ENCODE data around the gene FIBIN.
"Not testable (repeated sequence)": the region's sequence is repeated elsewhere in the genome, so short reads cannot be mapped to it uniquely, and the experiment has no call there.

FIBIN gene

DNA sequence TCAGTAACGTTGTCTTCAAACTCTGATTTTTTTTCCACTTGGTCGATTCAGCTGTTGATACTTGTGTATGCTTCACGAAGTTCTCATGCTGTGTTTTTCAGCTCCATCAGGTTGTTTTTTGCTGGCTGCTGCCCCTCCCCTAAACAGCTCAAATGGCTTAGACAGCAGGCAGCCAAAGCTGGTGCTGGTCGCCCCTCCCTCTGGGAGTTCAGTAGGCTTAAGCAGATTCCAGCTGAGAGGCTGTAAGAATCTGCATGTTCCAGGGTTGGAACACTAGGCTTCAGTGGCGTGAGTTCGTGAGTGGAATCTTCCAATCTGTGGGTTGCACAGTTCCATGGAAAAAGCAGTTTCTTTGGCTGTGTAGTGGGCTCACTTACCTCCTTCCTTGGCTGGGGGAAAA is 10.3 kb upstream of the FIBIN start:
- no peak for DNase-seq

DNA sequence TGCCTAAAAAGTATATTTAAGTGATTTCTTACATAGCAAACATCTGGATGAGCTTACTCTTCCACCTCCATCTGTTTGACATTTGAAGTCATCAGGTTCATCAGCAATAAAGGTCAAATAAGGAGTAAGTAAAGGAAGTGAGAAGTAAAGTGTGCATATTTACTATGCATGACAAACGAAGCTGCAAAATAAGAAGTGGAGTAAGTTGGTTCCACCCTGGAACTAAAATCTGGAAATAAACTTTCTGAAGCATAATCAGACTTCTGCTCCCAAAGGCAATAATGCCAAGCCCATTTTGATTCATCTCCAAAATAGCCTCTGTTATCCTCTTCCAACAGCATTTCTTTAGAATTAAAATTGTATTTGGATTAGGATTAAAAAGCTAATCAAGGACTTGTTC is 8.4 kb upstream of the FIBIN start:
- DNase-seq, result no peak

DNA sequence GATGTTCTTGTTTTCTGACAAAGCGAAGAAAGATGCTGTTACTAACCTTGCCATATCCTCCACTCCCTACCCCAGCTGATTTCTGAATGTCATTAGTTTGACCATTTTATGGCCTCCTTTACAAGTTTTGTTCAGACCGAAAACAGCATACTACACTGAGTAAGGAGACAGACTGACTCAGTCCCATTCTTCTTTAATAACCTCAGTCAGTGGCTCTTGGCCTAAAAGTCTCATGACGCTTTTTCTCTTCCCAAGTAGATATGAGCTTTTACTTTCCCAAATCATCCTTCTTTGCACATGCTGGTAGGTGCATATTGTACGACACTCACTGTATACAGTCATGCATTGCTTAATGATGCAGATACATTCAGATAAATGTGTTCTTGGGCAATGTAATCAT is 8.0 kb upstream of the FIBIN start:
- DNase-seq, result no peak

DNA sequence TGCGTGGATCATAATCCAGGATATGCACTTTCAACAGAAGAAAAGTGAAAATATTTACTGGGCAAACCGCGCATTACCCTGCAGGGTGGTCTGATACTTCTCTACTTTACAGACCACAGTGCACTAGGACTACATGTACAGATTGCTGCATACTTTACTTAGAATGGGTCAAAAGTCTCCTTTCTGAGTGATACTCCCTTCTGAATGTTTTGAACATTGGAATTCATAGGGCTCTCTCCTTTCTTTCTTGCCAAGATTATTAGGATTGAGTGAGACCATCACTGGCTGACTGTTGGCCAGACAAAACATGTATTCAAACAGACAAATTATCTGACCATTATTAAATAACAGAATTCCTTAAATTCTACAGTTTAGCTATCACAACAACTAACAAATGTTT is 6.6 kb upstream of the FIBIN start:
- DNase-seq, result no peak

DNA sequence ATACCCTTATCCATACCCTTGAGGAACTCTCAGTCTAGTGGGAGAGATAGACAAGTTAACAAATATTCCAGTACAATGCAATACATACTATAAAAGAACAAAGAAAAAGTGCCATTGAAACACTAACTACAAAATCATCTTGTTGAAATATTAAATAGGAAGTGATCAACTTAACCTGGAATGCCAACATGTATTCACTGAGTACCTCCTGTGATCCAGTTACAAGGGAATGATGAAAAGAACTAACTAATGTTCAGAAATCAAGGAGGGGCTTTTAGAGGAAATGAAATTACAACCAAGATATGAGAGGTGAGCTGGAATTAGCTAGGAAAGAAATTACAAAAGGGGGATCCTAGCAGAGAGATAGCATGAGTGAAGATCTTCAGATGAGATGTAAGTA is 6.2 kb upstream of the FIBIN start:
- DNase-seq, result no peak

DNA sequence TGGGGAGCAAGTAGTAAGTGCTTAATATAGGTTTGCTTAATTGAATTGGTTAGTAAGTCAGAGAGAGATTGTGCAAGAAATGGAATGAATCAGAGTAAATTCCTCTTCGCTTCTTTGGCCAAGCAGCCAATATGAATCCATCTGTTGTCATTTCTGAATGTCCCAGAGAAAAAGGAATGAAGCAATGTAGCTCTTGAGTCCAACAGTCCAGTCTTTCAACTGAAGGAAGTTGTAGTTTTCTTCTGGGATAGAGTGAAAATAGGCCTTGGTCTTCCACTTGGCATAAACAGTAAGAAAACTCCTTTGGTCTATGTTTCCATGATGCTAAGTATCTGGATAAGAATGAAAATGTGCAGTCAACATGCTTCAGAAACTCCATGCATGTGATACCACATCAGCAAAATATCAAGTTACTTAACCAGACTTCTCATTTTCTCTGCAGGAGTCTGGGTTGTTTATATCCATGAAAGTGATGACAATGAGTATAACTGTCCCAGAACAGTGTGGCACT is 1.8 kb upstream of the FIBIN start:
- DNase-seq, result no peak

DNA sequence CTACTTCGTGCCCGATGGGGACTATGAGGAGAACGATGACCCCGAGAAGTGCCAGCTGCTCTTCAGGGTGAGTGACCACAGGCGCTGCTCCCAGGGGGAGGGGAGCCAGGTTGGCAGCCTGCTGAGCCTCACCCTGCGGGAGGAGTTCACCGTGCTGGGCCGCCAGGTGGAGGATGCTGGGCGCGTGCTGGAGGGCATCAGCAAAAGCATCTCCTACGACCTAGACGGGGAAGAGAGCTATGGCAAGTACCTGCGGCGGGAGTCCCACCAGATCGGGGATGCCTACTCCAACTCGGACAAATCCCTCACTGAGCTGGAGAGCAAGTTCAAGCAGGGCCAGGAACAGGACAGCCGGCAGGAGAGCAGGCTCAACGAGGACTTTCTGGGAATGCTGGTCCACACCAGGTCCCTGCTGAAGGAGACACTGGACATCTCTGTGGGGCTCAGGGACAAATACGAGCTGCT is 751 bp downstream of the FIBIN start:
- DNase-seq, result no peak

DNA sequence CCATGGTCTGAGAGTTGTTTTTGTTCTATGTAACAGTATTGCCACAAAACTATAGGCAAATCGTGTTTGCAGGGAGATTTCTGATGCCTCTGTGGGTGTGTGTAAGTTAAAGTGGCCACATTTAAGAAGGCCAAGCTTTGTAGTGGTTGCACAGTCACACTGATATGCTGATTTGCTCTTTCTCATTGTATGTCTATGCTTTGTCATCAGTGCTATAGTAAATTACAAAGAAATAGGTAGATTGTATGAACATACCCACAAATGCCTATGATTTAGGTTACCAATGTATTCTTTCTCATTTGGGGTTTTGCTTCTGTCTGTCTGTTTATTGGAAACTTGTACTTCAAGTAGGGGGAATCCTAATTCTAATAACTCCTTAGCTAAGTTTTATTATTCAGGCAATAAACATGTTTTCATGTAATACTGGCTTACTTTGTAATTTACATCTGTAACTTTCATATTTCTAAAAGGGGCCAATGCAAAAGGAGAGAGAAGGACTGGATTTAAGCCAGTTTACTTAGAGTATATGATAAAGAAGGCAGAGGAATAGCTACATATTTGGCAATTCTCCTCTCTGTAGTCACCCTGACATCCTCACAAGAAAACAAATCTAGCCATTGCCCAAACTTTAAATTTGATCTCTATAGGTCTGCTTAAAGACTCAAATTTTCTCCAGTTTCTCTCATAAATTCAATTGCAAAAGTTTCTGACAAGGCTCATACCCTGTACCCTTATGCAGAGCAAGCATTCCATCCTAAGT is 2.0 kb downstream of the FIBIN start:
- DNase-seq, result no peak

DNA sequence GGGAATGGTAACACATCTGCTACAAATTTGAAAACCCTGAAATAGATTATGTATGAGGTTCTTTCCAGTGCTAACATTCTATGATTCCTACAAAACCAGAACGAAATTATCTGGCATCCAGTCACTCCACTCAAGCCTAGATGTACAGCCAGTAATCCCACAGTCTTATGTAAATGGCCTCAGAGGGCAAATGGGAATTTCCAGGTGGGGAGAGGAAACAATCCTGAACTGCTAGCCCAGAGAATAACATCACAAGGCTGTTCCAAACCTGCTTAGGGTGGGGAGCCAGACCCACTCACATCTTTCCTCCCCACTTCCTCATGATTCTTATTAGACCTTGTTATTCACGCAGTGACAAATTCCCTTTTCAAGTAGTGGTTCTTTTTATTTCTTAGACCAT is 3.5 kb downstream of the FIBIN start:
- DNase-seq, result no peak

DNA sequence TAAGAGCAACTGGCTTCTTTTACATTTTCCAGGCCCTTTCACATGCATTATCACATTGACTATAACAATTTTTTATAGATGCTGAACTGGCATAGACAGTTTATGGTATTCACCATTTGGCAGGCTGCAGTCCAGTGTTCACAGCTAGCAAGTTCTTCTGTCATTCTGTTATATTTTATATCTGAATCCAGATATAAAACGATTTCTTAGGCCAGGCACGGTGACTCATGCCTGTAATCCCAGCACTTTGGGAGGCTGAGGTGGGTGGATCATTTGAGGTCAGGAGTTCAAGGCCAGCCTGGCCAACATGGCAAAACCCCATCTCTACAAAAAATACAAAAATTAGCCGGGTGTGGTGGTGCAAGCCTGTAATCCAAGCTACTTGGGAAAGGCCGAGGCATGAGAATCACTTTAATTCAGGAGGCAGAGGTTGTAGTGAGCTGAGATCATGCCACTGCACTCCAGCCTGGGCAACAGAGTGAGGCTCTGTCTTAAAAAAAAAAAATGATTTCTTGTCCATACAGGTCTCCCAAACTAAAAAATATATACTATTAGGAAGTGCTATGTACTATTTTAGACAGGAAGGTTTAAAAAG is 7.3 kb downstream of the FIBIN start:
- not testable (repeated sequence) for DNase-seq

DNA sequence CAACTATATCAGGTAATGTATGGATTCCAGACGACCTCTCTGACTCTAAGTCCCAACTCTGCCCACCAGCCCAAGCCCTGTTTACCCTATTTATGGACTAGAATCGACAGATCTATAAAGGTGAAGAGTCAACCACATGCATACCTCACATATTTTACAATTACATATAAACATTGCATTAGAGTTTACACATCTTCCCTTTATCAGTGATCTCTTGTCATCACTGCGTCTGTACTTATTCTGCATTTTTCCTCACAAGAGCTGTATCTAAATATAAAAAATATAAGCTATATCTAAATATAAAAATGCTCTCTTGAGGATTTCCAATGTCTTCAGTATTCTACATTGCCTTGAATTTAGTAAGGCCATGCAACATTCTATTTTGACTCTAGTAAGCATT is 8.5 kb downstream of the FIBIN start:
- no peak for DNase-seq

DNA sequence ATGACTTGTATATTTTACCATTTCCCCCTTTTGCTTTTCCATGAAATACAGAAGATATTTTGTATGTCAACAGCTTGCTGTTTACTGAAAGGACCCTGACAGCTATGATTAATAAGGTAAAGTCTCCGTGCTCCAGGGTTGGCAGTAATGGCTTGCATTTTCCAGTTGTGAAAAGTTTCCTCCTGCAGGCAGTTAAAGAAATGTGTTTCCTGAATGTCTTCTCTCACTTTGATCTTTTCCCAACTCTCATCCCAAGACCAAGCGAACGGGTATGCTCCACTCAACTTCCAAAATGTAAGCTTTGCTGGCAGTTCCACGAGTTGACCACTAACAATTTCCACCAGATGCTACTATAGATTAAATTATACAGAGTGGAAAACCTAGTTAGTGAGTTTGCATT is 8.9 kb downstream of the FIBIN start:
- DNase-seq, result no peak

DNA sequence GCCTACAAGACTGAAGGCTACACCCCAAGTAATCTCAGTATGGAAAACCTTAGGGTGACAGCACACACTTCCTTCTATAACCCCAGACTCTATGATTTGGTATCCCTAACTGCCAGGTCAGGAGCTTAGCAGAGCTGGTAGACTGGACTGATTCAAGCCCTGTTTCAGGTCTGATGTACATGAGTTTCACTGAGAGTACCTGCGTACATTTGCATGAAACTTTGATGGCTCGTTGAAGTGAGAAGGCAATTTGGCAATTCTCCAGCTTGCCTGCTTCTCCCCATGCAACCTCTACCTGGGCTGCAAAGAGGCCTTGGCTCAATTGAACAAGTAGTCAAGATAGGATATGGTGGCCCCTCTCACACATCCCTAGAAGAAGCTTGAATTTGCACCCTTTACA is 10.2 kb downstream of the FIBIN start:
- DNase-seq, result no peak

DNA sequence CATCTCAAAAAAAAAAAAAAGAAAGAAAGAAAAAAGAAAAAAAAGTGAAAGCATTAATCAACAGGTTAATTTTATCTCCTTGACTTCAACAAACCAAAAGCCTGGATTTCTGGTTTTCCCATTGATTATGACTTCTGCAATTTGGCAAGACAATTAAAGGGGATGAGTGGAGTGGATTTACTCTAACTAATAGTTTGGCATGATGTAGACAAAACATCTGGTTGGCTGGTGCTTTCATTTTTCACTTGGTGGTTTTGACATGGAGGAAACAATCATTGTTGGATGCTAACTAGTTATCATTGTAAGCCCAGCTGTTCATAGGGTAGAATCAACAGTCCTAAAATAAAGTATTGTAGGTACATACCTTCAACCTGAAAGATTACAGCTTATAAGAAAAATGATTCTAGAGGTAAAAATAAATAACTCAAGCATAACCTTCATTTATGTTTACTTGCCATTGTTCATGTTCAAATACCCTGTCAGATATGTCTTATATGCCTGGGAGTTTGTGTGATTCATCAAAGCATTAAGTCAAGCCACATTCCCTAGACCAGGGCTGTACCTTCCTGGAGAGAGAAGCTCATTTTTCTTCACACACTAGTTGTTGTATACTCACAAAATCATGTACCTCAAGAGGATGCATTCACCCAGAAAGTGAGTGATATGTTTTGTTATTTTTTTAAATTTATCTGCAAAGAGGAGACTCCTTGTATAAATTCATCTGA is 15.1 kb downstream of the FIBIN start:
- no peak for DNase-seq

DNA sequence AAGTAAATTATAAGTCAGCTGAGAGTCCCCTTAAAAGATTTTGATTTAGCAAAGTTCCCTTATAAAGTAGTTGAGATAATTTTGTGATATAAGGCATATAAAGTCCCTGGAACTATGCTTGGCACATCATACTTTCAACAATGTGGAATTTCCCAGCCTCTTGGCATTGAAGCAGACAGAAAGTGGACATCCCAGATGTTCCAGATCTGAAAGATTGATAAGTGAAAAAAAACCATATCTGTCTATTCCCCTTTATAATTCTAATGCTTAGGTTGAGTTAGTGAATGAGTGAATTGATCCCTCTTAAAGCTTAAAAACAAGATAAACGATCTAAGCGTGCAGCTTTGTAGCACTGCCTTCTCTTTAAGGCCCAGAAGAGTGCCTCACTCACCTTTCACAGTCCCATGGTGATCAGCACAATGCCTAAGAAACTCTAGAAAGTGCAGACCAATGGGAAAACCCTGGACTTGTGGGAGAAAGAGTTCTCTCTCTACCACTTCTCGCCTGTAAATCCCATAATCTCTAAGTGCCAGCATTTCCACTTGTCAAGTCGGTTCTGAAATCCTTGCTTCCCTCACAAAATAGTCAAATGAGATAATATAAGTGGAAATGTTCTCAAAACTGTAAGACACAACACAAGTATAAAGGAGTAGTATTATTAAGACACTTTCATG is 17.8 kb downstream of the FIBIN start:
- no peak for DNase-seq

DNA sequence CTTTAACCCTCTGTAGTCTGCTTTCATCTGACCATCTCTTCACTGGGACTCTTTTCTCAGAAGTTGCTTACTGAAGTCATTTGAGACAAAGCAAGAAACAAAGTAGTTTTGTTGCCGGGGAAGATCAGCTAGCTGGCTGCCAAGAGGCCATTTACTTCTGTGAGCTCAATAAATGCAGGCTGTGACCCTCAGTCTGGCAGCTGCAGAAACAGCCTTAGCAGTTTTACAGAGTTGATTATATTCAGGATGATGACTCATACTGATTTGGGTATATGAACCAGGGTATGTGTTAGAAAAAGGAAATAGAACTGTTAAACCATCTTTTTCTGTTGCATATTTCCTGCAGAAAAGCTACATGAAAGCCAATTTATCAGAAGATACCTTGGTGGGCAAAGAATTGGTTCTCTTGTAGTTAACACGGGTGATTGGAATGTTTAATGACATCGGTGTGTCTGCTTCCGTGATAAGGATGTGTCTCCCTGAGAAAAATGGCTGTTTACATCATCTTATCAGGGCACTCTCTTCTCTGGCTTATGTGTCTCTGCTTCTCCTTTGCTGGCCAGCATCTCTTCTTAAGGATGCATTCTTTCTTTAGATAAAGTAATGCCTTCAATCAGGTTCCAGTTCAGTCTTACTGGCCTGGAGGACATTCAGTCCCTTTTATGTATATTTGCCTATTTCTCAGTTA is 18.5 kb downstream of the FIBIN start:
- DNase-seq, result no peak

DNA sequence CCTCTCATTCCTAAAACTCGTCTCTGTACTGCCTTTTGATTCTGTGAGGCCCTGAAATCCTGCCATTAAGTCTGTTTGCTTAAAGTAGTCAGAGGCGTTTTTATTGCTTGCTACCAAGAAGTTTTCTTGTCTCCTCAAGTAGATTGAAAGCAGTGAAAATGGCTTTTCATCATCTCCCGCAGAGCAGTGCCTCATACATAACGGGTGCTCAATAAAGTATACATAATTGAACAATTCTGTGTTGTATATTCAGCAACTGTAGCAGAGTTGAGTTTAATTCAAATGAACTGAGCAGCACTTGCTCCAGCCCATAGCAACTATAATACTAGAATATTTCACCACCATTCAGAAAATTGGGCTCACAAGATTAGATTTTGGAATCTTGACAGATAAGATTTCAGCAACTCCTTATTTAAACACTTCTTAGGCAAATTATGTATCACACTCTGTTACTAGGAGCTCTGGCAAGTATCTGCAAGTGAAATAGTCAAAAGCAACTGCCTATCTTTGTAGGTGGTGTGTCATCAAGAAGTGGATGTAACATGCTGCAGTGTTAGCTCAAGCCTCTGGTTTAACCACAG is 20.0 kb downstream of the FIBIN start:
- no peak for DNase-seq

DNA sequence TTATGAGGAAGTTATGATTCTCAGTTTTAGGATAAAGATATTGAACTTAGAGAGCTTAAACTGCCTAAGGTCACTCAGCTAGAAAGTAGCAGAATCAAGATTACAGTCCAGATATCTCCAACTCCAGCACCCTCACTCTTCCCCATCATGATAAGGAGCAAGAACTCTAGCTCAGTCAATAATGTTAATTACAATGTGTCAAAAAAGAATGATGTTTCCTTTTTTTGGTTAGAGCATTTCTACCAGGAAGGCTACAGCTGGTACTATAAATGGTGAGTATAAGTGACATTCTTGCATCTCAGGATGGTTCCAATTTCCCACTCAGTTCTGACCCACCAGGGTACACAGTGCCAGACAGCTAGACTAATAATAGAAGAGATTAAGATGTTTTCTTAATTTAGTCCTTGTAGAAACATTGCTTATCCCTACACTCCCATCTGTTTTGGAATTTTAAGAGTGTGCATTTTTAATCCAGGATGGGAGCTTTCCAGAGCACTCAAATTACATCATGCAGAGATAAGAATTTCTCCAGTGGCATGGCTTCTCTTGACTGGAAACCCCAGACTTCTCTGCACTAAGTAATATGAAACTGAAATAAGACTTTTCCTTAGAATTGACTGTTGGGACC is 25.1 kb downstream of the FIBIN start:
- no peak for DNase-seq

DNA sequence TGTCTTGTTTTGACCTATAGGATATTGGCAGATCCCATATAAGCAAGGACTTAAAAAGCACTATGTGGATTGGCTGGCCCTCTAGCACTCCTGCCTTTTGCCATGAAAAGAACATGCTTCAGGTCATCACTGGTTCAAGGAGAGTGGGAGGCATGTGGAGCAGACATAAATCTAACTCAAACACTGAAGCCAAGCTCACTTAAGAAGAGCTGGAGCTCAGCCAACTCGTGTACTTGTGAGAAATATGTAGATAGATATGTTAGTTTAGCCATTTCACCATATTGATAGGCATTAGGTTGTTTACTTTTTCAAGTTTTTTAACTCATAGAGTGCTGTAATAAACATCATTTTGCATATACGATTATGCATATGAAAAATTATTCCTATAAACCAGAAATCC is 26.8 kb downstream of the FIBIN start:
- DNase-seq, result no peak

DNA sequence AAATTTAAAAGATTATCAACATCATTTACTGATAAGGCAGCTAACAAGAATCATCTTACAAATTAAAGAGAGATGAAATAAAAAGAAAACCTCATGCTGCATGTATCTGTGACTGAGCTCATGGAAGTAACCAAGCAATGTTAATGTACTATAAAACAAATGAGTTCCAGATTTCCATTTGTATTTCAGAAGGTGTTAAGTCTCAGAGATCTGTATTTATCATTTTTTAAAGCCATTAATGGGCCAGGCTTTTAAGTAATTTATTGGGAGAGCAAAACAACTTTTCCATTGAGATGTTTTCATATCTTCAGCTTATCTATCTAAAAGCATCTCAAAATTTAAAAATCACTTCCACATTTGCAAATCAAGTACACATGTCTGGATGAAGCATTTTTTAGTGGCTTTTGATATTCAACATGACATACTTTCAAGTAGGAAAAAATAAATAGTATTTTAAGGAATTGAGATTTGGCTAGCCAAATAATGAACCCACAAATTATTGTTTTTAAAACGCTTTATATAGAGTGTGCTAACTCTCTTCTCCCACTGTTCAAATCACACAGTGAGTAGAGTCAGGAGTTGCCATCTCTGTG is 28.8 kb downstream of the FIBIN start:
- no peak for DNase-seq

DNA sequence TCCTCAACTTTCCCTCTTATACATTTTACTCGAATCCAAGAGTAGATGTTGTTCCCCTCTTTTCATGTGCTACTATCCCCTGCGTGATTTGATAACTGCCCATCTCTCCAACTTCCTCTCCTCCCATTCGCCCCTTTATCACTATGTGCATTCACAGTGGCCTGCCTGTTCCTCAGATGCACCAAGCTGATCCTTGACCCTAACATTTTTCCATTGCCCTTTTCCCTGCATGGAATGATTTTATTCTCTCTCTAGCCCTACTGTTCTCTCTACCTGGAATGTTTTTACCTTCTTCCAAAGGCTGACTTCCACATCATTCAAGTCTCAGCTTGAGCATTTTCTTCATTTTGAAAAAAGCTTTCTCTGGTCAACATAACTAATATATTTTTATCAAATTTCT is 31.0 kb downstream of the FIBIN start:
- DNase-seq, result no peak
